HG03520 (cell line): Measurements from ENCODE around the gene STRIP1.
"Not testable (repeated sequence)": the region's sequence is repeated elsewhere in the genome, so short reads cannot be mapped to it uniquely, and the experiment has no call there.

Experiments used
- ATAC-seq: cut with Tn5 transposase; IDR thresholded peaks from one replicate; pipeline ENCODE4 v1.9.1; 2021; ENCODE audit warnings: mild to moderate bottlenecking, moderate library complexity; ENCODE audit not compliant: unreplicated experiment

STRIP1 gene

GRCh38 chr1:110007046-110007830, 27.2 kb upstream of the STRIP1 start:
- ATAC-seq: no peak

GRCh38 chr1:110008971-110009565, 25.4 kb upstream of the STRIP1 start:
- ATAC-seq: no peak

GRCh38 chr1:110011527-110012041, 22.8 kb upstream of the STRIP1 start:
- peak; percentile 94 for ATAC-seq

- ATAC-seq: peak; percentile 67
These were observed 22.2 kb upstream of the STRIP1 start for GRCh38 chr1:110012100-110012780.

GRCh38 chr1:110017792-110018191, 16.6 kb upstream of the STRIP1 start:
- no peak for ATAC-seq

GRCh38 chr1:110018396-110018795, 16.0 kb upstream of the STRIP1 start:
- ATAC-seq: no peak

- ATAC-seq: no peak
These were observed 14.7 kb upstream of the STRIP1 start for GRCh38 chr1:110019770-110020169.

- ATAC-seq: no peak
These were observed 13.1 kb upstream of the STRIP1 start for GRCh38 chr1:110021285-110021684.

- no peak for ATAC-seq
These were observed 9.8 kb upstream of the STRIP1 start for GRCh38 chr1:110024613-110025012.

GRCh38 chr1:110030687-110031086, 3.7 kb upstream of the STRIP1 start:
- not testable (repeated sequence) for ATAC-seq

- ATAC-seq: no peak
These were observed 2.1 kb upstream of the STRIP1 start for GRCh38 chr1:110032327-110032726.

- ATAC-seq: no peak
These were observed 1.0 kb upstream of the STRIP1 start for GRCh38 chr1:110033421-110033820.

- ATAC-seq: no peak
These were observed 379 bp upstream of the STRIP1 start for GRCh38 chr1:110034040-110034450.

- no peak for ATAC-seq
These were observed 870 bp downstream of the STRIP1 start for GRCh38 chr1:110035236-110035752.

GRCh38 chr1:110038271-110038670, 3.8 kb downstream of the STRIP1 start:
- no peak for ATAC-seq

GRCh38 chr1:110039641-110040040, 5.2 kb downstream of the STRIP1 start:
- ATAC-seq: no peak

- no peak for ATAC-seq
These were observed 6.1 kb downstream of the STRIP1 start for GRCh38 chr1:110040548-110040947.

- ATAC-seq: no peak
These were observed 8.6 kb downstream of the STRIP1 start for GRCh38 chr1:110043016-110043415.

- no peak for ATAC-seq
These were observed 13.0 kb downstream of the STRIP1 start for GRCh38 chr1:110047463-110047862.

- ATAC-seq: no peak
These were observed 13.8 kb downstream of the STRIP1 start for GRCh38 chr1:110048240-110048639.

GRCh38 chr1:110048923-110049601, 14.6 kb downstream of the STRIP1 start:
- ATAC-seq: no peak
